Smooth muscle cell (in vitro differentiated cells): ENCODE data around the gene TUG1. TPM values are rescaled to one million over a fixed set of nuclear protein-coding genes. Genes with fewer than 3 reads are reported as not detected.

Experiments used
- DNase-seq: peaks from one replicate; lab custom pipeline; 2025; ENCODE audit not compliant: unreplicated experiment; lab: John Stamatoyannopoulos, UW
- H2AFZ ChIP-seq: fragments of 200-600 bp; sonication (generic); 2 replicates; pipeline ENCODE4 v1.6.0; 2016; ENCODE audit warnings: antibody characterized with exemption, low read depth, mild to moderate bottlenecking
- H3F3A ChIP-seq: fragments of 200-600 bp; sonication (generic); 2 replicates; pipeline ENCODE4 v1.6.0; 2017; ENCODE audit warnings: antibody characterized with exemption, low read depth
- H3K27ac ChIP-seq: fragments of 200-600 bp; sonication (generic); 2 replicates; pipeline ENCODE4 v1.5.1; 2016; ENCODE audit warnings: low read depth, mild to moderate bottlenecking
- H3K27me3 ChIP-seq: fragments of 200-600 bp; sonication (generic); 2 replicates; pipeline ENCODE4 v1.6.1; 2016; ENCODE audit warnings: low read depth, mild to moderate bottlenecking
- H3K36me3 ChIP-seq: fragments of 200-600 bp; sonication (generic); 2 replicates; pipeline ENCODE4 v1.5.1; 2016; ENCODE audit warnings: low read depth
- H3K4me1 ChIP-seq: fragments of 200-600 bp; sonication (generic); 2 replicates; pipeline ENCODE4 v1.5.1; 2016; ENCODE audit warnings: low read depth
- H3K4me2 ChIP-seq: fragments of 200-600 bp; sonication (generic); 2 replicates; pipeline ENCODE4 v1.6.0; 2016; ENCODE audit warnings: mild to moderate bottlenecking
- H3K4me3 ChIP-seq: fragments of 200-600 bp; sonication (generic); 2 replicates; pipeline ENCODE4 v1.5.1; 2016; ENCODE audit warnings: mild to moderate bottlenecking
- H3K79me2 ChIP-seq: fragments of 200-600 bp; sonication (generic); 2 replicates; pipeline ENCODE4 v1.6.0; 2016; ENCODE audit warnings: low read depth, mild to moderate bottlenecking
- H3K9ac ChIP-seq: fragments of 200-600 bp; sonication (generic); 2 replicates; pipeline ENCODE4 v1.6.0; 2016; ENCODE audit warnings: low read depth
- H3K9me3 ChIP-seq: fragments of 200-600 bp; sonication (generic); replicated peaks from 2 replicates; pipeline ENCODE4 v1.5.1; 2016; ENCODE audit warnings: low read depth
- H4K20me1 ChIP-seq: fragments of 200-600 bp; sonication (generic); 2 replicates; pipeline ENCODE4 v1.6.0; 2016; ENCODE audit warnings: low read depth
- CTCF ChIP-seq: fragments of 200-600 bp; sonication (generic); IDR thresholded peaks from 2 replicates; pipeline ENCODE4 v1.5.1; 2017; ENCODE audit warnings: borderline replicate concordance, mild to moderate bottlenecking, antibody characterized with exemption; ENCODE audit not compliant: insufficient read depth, poor library complexity, severe bottlenecking
- WGBS: methylation state at CpG from one replicate; pipeline ENCODE4 v1.1.7; 2016; ENCODE audit warnings: low lambda C conversion rate; 5-methylcytosine and 5-hydroxymethylcytosine counted together
- polyA plus RNA-seq: library from polyadenylated mRNA; unstranded; fragments of >200 nt; fragmentation: Nextera tagmentation; extraction: Ambion mirVana; gene quantifications from 2 replicates; pipeline ENCODE4 v1.2.1, GENCODE V29; 2016
- total RNA-seq: library from RNA; depleted of rRNA; stranded (reverse); fragments of >200 nt; gene quantifications from 2 replicates; pipeline ENCODE4 v1.2.3, GENCODE V29; 2014

TUG1 gene
- total and polyA plus RNA-seq, 2 experiments from 2014 or later = 30.6 to 119 TPM

- Histone ChIP-seq H2AFZ (no peak overlapping the region), H3K27me3 (no peaks in the 10 kb centered on the region), H3K9ac (no peak overlapping the region), H3K4me3 (no peak overlapping the region), H3F3A (no peaks in the 10 kb centered on the region), H3K79me2 (no peaks in the 10 kb centered on the region), H3K4me2 (no peak overlapping the region), H3K27ac (no peak overlapping the region), H3K36me3 (peaks cover 18% of the 10 kb centered on the region), H3K9me3 (no peaks in the 10 kb centered on the region), H4K20me1 (peaks cover 12% of the 10 kb centered on the region), H3K4me1 (no peaks in the 10 kb centered on the region)
- no peak for TF ChIP-seq CTCF
- WGBS = 97% methylated on average over 16 of the region's 16 CpGs
- no peak for DNase-seq
Measured at GRCh38 chr22:30932661-30933060, 36.4 kb upstream of the TUG1 start.

GRCh38 chr22:30933457-30933856 lies 35.6 kb upstream of the TUG1 start:
- no peaks in the 10 kb centered on the region for H3F3A ChIP-seq
- peaks cover 12% of the 10 kb centered on the region for H4K20me1 ChIP-seq
- TF ChIP-seq CTCF = no peak
- H3K9me3 ChIP-seq = no peaks in the 10 kb centered on the region
- H3K4me2 ChIP-seq = no peak overlapping the region
- H3K4me1 ChIP-seq = no peaks in the 10 kb centered on the region
- no peak overlapping the region for H2AFZ ChIP-seq
- H3K36me3 ChIP-seq = peaks cover 12% of the 10 kb centered on the region
- WGBS = 95% methylated on average over 7 of the region's 7 CpGs
- no peaks in the 10 kb centered on the region for H3K79me2 ChIP-seq
- no peak overlapping the region for H3K9ac ChIP-seq
- no peak for DNase-seq
- no peak overlapping the region for H3K27ac ChIP-seq
- no peak overlapping the region for H3K4me3 ChIP-seq
- no peaks in the 10 kb centered on the region for H3K27me3 ChIP-seq

- no peak overlapping the region for H3K27ac ChIP-seq
- H3K36me3 ChIP-seq = peaks cover 16% of the 10 kb centered on the region
- H3K9me3 ChIP-seq = no peaks in the 10 kb centered on the region
- no peak overlapping the region for H2AFZ ChIP-seq
- no peak for DNase-seq
- H3K79me2 ChIP-seq = no peaks in the 10 kb centered on the region
- H3K4me1 ChIP-seq = no peaks in the 10 kb centered on the region
- H3K27me3 ChIP-seq = no peaks in the 10 kb centered on the region
- H3K4me2 ChIP-seq = no peak overlapping the region
- peaks cover 12% of the 10 kb centered on the region for H4K20me1 ChIP-seq
- H3F3A ChIP-seq = no peaks in the 10 kb centered on the region
- H3K4me3 ChIP-seq = no peak overlapping the region
- no peak overlapping the region for H3K9ac ChIP-seq
- TF ChIP-seq CTCF = no peak
- 96% methylated on average over 8 of the region's 8 CpGs for WGBS
Measured at GRCh38 chr22:30934053-30934452, 35.0 kb upstream of the TUG1 start.

- Histone ChIP-seq H3K36me3 (peaks cover 40% of the 10 kb centered on the region), H3K4me2 (no peak overlapping the region), H3K4me3 (no peak overlapping the region), H3K9ac (no peak overlapping the region), H3K79me2 (peaks cover 3% of the 10 kb centered on the region), H4K20me1 (peaks cover 14% of the 10 kb centered on the region), H3K27me3 (no peaks in the 10 kb centered on the region), H2AFZ (no peak overlapping the region), H3K9me3 (no peaks in the 10 kb centered on the region), H3F3A (no peaks in the 10 kb centered on the region), H3K27ac (no peak overlapping the region), H3K4me1 (no peaks in the 10 kb centered on the region)
- no peak for DNase-seq
- WGBS = 95% methylated on average over 7 of the region's 7 CpGs
- no peak for TF ChIP-seq CTCF
Measured at GRCh38 chr22:30940685-30941362, 28.2 kb upstream of the TUG1 start.
